ENCODE data around the gene IFITM2.
"Not testable (repeated sequence)": the region's sequence is repeated elsewhere in the genome, so short reads cannot be mapped to it uniquely, and the experiment has no call there.

The IFITM2 gene

GRCh38 chr11:327581-327923 is 19.9 kb downstream of the IFITM2 start:
- no peak for DNase-seq

- no peak for DNase-seq
Measured at GRCh38 chr11:328012-328411, 20.4 kb downstream of the IFITM2 start.

GRCh38 chr11:328516-329100 is 21.0 kb downstream of the IFITM2 start:
- not testable (repeated sequence) for DNase-seq

- no peak for DNase-seq
Measured at GRCh38 chr11:329886-330253, 22.3 kb downstream of the IFITM2 start.

- no peak for DNase-seq
Measured at GRCh38 chr11:330307-330693, 22.7 kb downstream of the IFITM2 start.

GRCh38 chr11:330694-331357 is 23.2 kb downstream of the IFITM2 start:
- no peak for DNase-seq

- no peak for DNase-seq
Measured at GRCh38 chr11:331358-332060, 23.9 kb downstream of the IFITM2 start.

GRCh38 chr11:332651-333480 is 25.2 kb downstream of the IFITM2 start:
- no peak for DNase-seq

GRCh38 chr11:333616-334263 is 26.1 kb downstream of the IFITM2 start:
- DNase-seq, result not testable (repeated sequence)

GRCh38 chr11:334264-334994 is 26.8 kb downstream of the IFITM2 start:
- DNase-seq, result no peak

GRCh38 chr11:335779-336658 is 28.4 kb downstream of the IFITM2 start:
- peak; percentile 80 to 83 for DNase-seq

- DNase-seq, result peak in 1 of 2 experiments; percentile 26
Measured at GRCh38 chr11:336659-337198, 29.1 kb downstream of the IFITM2 start.

- DNase-seq, result no peak
Measured at GRCh38 chr11:337711-338110, 30.1 kb downstream of the IFITM2 start.

GRCh38 chr11:339963-340362 is 32.3 kb downstream of the IFITM2 start:
- no peak for DNase-seq

GRCh38 chr11:340539-341512 is 33.2 kb downstream of the IFITM2 start:
- DNase-seq, result no peak

GRCh38 chr11:342328-342727 is 34.7 kb downstream of the IFITM2 start:
- no peak for DNase-seq

- no peak for DNase-seq
Measured at GRCh38 chr11:344836-345578, 37.4 kb downstream of the IFITM2 start.

- DNase-seq, result no peak
Measured at GRCh38 chr11:346529-346928, 38.9 kb downstream of the IFITM2 start.
